Subcutaneous abdominal adipose tissue (tissue), 5 donors: Measurements from ENCODE around the gene PTPN13.

Experiments used
- H3K27ac ChIP-seq: one replicate; pipeline ENCODE4 v1.7.0; 2013; ENCODE audit warnings: low read depth, mild to moderate bottlenecking, inconsistent platforms, low read length, moderate library complexity
- H3K27me3 ChIP-seq, 5 donors: one replicate each; pipeline ENCODE4 v1.7.0; 2013; ENCODE audit warnings: low read length in 5 of 5, inconsistent platforms in 1 of 5; ENCODE audit not compliant: control insufficient read depth in 5 of 5, insufficient read depth in 4 of 5
- H3K36me3 ChIP-seq, 5 donors: one replicate each; pipeline ENCODE4 v1.7.0; 2013; ENCODE audit warnings: low read length in 5 of 5; ENCODE audit not compliant: control insufficient read depth in 5 of 5, insufficient read depth in 5 of 5
- H3K4me1 ChIP-seq, 5 donors: one replicate each; pipeline ENCODE4 v1.7.0; 2013; ENCODE audit warnings: low read length in 5 of 5, mild to moderate bottlenecking in 3 of 5, moderate library complexity in 1 of 5; ENCODE audit not compliant: control insufficient read depth in 5 of 5, insufficient read depth in 5 of 5
- H3K4me3 ChIP-seq, 5 donors: one replicate each; pipeline ENCODE4 v1.7.0; 2013; ENCODE audit warnings: low read length in 5 of 5, low read depth in 1 of 5
- H3K9ac ChIP-seq, 5 donors: one replicate each; pipeline ENCODE4 v1.7.0; 2013; ENCODE audit warnings: low read length in 5 of 5, mild to moderate bottlenecking in 4 of 5, moderate library complexity in 3 of 5
- H3K9me3 ChIP-seq, 5 donors: one replicate each; pipeline ENCODE4 v1.7.0; 2013; ENCODE audit warnings: low read length in 5 of 5; ENCODE audit not compliant: control insufficient read depth in 5 of 5
- donor health status: healthy.
- donor health status: healthy.
- donor health status: healthy.
- donor health status: healthy.
- donor health status: healthy.

Gene PTPN13

GRCh38 chr4:86587381-86588140, 6.6 kb upstream of the PTPN13 start:
- Histone ChIP-seq H3K27ac (peak overlapping the region; percentile 66), H3K4me1 (peaks cover 0 to 20% (median 18%) of the 10 kb centered on the region in 5 donors), H3K4me3 (no peak overlapping the region), H3K9me3 (no peaks in the 10 kb centered on the region), H3K9ac (peak overlapping the region in 1 of 5 donors; percentile 39), H3K36me3 (no peaks in the 10 kb centered on the region), H3K27me3 (no peaks in the 10 kb centered on the region)

GRCh38 chr4:86592553-86593249, 1.4 kb upstream of the PTPN13 start:
- Histone ChIP-seq H3K27me3 (no peaks in the 10 kb centered on the region), H3K9ac (no peak overlapping the region), H3K9me3 (no peaks in the 10 kb centered on the region), H3K4me1 (peaks cover 2 to 40% (median 33%) of the 10 kb centered on the region in 5 donors), H3K4me3 (no peak overlapping the region), H3K27ac (peak overlapping the region; percentile 88), H3K36me3 (no peaks in the 10 kb centered on the region)

GRCh38 chr4:86594559-86595425, 677 bp downstream of the PTPN13 start:
- no peaks in the 10 kb centered on the region for H3K9me3 ChIP-seq
- peak overlapping the region; percentile 88 for H3K27ac ChIP-seq
- H3K27me3 ChIP-seq, result no peaks in the 10 kb centered on the region
- no peaks in the 10 kb centered on the region for H3K36me3 ChIP-seq
- H3K4me1 ChIP-seq, result peaks cover 2 to 38% (median 34%) of the 10 kb centered on the region in 5 donors
- peak overlapping the region; percentile 70 to 97 (median 90) for H3K4me3 ChIP-seq
- peak overlapping the region; percentile 54 to 82 (median 79) for H3K9ac ChIP-seq

GRCh38 chr4:86595426-86595805, 1.3 kb downstream of the PTPN13 start:
- H3K36me3 ChIP-seq, result no peaks in the 10 kb centered on the region
- H3K4me1 ChIP-seq, result peaks cover 2 to 38% (median 34%) of the 10 kb centered on the region in 5 donors
- peak overlapping the region; percentile 70 to 97 (median 90) for H3K4me3 ChIP-seq
- H3K9me3 ChIP-seq, result no peaks in the 10 kb centered on the region
- peak overlapping the region; percentile 54 to 82 (median 79) for H3K9ac ChIP-seq
- no peaks in the 10 kb centered on the region for H3K27me3 ChIP-seq
- H3K27ac ChIP-seq, result peak overlapping the region; percentile 88

- no peaks in the 10 kb centered on the region for H3K36me3 ChIP-seq
- H3K27ac ChIP-seq, result no peak overlapping the region
- no peak overlapping the region for H3K4me3 ChIP-seq
- no peak overlapping the region for H3K9ac ChIP-seq
- H3K27me3 ChIP-seq, result no peaks in the 10 kb centered on the region
- H3K9me3 ChIP-seq, result no peaks in the 10 kb centered on the region
- H3K4me1 ChIP-seq, result peaks cover 2 to 38% (median 34%) of the 10 kb centered on the region in 5 donors
These were observed 2.7 kb downstream of the PTPN13 start for GRCh38 chr4:86596807-86597206.

DNA sequence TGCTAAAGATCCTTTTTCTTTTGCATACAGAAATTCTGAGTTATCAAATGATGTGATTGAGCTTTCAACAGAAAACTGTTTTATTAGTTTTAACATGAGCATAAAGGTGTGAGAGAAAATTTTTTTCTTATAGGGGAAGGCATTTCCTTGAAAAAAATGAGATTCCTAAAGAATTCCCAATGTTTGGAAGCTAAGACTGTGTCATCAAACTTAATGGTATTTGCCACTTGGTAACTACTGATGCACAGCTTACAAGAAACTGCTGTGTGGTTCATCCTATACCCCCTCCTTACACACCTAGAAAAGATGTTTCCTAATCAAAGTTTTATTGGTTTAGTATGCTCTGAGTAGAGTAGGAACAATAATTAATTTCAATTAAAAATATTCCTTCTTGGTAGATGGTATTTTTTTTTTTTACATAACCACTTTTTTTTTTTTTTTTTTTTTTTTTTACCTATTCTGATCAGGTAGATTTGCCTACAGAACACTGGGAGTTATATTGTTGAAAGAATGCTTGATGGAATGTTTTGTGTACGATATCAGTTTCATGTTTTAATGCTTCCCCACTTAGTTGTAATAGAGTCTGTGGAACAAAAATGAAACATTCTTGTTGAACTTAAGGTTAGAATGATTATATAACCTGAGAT, 6.0 kb downstream of the PTPN13 start:
- Histone ChIP-seq H3K27me3 (no peaks in the 10 kb centered on the region), H3K36me3 (no peaks in the 10 kb centered on the region), H3K9ac (no peak overlapping the region), H3K4me3 (no peak overlapping the region), H3K9me3 (no peaks in the 10 kb centered on the region), H3K27ac (no peak overlapping the region), H3K4me1 (peaks cover 0 to 25% (median 12%) of the 10 kb centered on the region in 5 donors)

DNA sequence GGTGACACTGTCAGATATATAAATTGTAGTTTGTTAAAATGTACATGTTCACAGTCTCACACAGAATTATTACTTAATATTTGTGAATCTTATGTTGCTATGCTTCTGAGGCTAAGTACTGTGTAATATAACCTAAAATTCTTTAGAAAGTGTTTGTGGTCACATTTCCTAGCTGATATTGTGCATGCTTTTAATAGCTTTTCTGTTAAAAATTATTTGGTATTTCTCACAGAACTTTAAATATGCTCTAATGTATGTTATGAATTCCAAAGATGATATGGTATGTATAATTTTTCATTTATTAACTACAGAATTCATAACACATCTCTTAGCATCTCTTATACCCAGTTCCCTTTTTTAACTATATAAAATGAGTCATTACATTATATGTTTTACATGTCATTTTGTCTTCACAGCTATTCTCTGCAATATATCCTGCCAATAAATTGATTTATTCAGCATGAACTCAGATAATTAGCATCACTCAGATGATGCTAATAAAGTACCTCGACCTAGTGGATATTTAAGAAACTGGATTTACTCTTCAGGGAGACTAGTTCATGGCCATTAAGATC, 9.3 kb downstream of the PTPN13 start:
- Histone ChIP-seq H3K4me3 (no peak overlapping the region), H3K27ac (no peak overlapping the region), H3K36me3 (no peaks in the 10 kb centered on the region), H3K27me3 (no peaks in the 10 kb centered on the region), H3K9ac (no peak overlapping the region), H3K4me1 (no peaks in the 10 kb centered on the region), H3K9me3 (no peaks in the 10 kb centered on the region)

DNA sequence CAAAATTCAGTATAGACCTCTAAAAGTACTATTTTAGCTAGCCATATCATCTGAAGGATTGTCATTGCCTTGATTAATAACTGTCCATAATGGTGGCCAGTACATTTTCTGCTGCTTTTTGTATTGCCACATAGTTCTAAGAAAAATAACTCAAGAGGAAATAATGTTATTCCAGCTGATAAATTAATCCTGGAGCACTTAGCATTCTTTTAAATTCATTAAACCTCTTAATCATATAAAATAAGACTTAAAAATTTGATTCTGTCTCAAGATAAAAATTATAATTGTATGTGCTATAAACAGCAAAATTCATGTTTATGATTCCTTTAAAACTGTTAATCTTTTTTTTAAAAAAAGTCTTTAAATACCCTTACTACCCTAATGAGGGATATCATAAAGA, 12.7 kb downstream of the PTPN13 start:
- H3K4me1 ChIP-seq, result peaks cover 0 to 2% (median 0%) of the 10 kb centered on the region in 5 donors
- no peak overlapping the region for H3K27ac ChIP-seq
- H3K36me3 ChIP-seq, result no peaks in the 10 kb centered on the region
- H3K9me3 ChIP-seq, result no peaks in the 10 kb centered on the region
- no peak overlapping the region for H3K4me3 ChIP-seq
- H3K9ac ChIP-seq, result no peak overlapping the region
- no peaks in the 10 kb centered on the region for H3K27me3 ChIP-seq

DNA sequence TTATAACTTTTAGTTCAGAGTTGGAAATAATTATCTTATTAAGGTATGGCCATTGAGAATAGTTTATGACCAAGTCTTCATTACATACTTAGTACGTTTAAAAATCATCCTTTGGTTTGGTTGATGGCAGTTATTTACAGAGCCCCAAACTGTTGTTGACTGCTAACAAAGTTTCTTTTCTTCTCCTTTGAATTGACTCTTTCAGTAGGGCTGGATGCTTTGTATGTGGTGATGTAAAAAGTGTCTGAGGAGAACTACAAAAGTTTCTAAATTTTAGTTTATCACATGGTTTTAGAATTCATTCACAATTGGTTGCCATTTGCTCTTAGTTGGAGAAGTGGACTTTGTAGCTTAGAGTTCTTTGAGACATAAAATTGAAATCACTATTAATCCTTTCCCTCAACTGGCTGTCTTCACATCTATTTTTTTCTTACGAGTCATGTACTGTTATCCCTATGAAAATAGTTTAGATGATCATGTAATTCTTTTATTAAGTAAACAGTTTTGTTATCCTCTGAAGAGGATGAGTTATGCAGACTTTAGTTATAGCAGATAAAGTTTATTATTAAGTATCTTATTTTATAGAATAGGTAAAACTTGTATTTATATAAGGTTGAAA, 14.8 kb downstream of the PTPN13 start:
- H3K9ac ChIP-seq, result no peak overlapping the region
- no peaks in the 10 kb centered on the region for H3K9me3 ChIP-seq
- H3K27ac ChIP-seq, result no peak overlapping the region
- H3K4me1 ChIP-seq, result peaks cover 0 to 2% (median 0%) of the 10 kb centered on the region in 5 donors
- no peak overlapping the region for H3K4me3 ChIP-seq
- H3K27me3 ChIP-seq, result no peaks in the 10 kb centered on the region
- no peaks in the 10 kb centered on the region for H3K36me3 ChIP-seq
